HepG2 (cell line): ENCODE results near the gene CPLX1. TPM values are rescaled to one million over a fixed set of nuclear protein-coding genes. Genes with fewer than 3 reads are reported as not detected.

Experiments
- ATAC-seq: fragments of 200-7000 bp; cut with Tn5 transposase; 3 replicates; pipeline ENCODE4 v1.9.1; 2020; ENCODE audit warnings: mild to moderate bottlenecking, moderate library complexity
- BruUV-seq: library from RNA; stranded (reverse); fragments of 400-500 nt; replicated peaks from 2 replicates; lab custom pipeline; 2021; lab: Mats Ljungman, UMichigan
- CTCF ChIA-PET: fragments of 300-600 bp; formaldehyde crosslinking; extraction: SDS; loops from one replicate; lab custom pipeline; 2021; ENCODE audit warnings: low total read pairs, inconsistent platforms, low intra/inter-chr PET ratio; lab: Yijun Ruan, JAX
- POLR2A ChIA-PET: fragments of 350-600 bp; sonication (Branson Sonifier 250); formaldehyde crosslinking; loops from one replicate; lab custom pipeline; 2020; ENCODE audit warnings: antibody characterized with exemption, inconsistent platforms; lab: Yijun Ruan, JAX
- DNase-seq: peaks from one replicate; pipeline ENCODE4 v3.0.0-alpha.2; 2015; ENCODE audit warnings: low spot score
- FAIRE-seq: peaks from 3 replicates; lab custom pipeline; 2011; peaks lifted over from hg19 to GRCh38; lab: Jason Lieb, UNC
- H2AFZ ChIP-seq: one replicate; pipeline ENCODE4 v1.6.1; 2011; ENCODE audit warnings: low read length, inconsistent platforms
- H3K27ac ChIP-seq: fragments of 300-600 bp; 3 replicates; pipeline ENCODE4 v1.8.0; 2011; ENCODE audit warnings: mixed run types, mild to moderate bottlenecking, mixed read lengths, low read length, inconsistent platforms; ENCODE audit not compliant: insufficient read depth; ENCODE audit errors: extremely low read length
- H3K27me3 ChIP-seq, 2 experiments: fragments of 200-600 bp in 1 of 2; 2 replicates in 1 of 2; 3 replicates in 1 of 2; pipeline versions ENCODE4 v1.6.0 to v1.8.0; 2011; ENCODE audit warnings: low read length in 2 of 2, mild to moderate bottlenecking in 2 of 2, moderate library complexity in 2 of 2, inconsistent platforms in 1 of 2; ENCODE audit not compliant: insufficient read depth in 2 of 2, control insufficient read depth in 1 of 2
- H3K36me3 ChIP-seq, 2 experiments: fragments of 200-600 bp in 1 of 2; replicated peaks in 1 of 2; 2 replicates in 1 of 2; 3 replicates in 1 of 2; pipeline versions ENCODE4 v1.5.1 to v1.8.0; 2011; ENCODE audit warnings: low read length in 2 of 2, inconsistent platforms in 1 of 2; ENCODE audit not compliant: insufficient read depth in 2 of 2, control insufficient read depth in 1 of 2
- H3K4me1 ChIP-seq: 2 replicates; pipeline ENCODE4 v1.5.1; 2012; ENCODE audit warnings: low read length, inconsistent platforms; ENCODE audit not compliant: insufficient read depth
- H3K4me2 ChIP-seq: 2 replicates; pipeline ENCODE4 v1.6.0; 2011; ENCODE audit warnings: low read depth, low read length, inconsistent platforms
- H3K4me3 ChIP-seq, 3 experiments: fragments of 200-600 bp in 1 of 3; sonication (generic), shearing (Covaris generic) in 1 of 3; replicated peaks in 1 of 3; 2 replicates each; pipeline ENCODE4 v1.5.1; 2011 to 2016; ENCODE audit warnings: low read length in 3 of 3, inconsistent platforms in 2 of 3, low read depth in 2 of 3, mild to moderate bottlenecking in 2 of 3, control low read depth in 1 of 3, mixed read lengths in 1 of 3; ENCODE audit not compliant: insufficient read depth in 1 of 3
- H3K79me2 ChIP-seq: one replicate; pipeline ENCODE4 v1.6.1; 2011; ENCODE audit warnings: low read length, inconsistent platforms; ENCODE audit not compliant: insufficient read depth
- H3K9ac ChIP-seq: 2 replicates; pipeline ENCODE4 v1.6.0; 2011; ENCODE audit warnings: mild to moderate bottlenecking, low read depth, low read length, inconsistent platforms; ENCODE audit not compliant: insufficient read depth
- H3K9me3 ChIP-seq: 2 replicates; pipeline ENCODE4 v1.5.1; 2012; ENCODE audit warnings: mild to moderate bottlenecking, low read length
- H4K20me1 ChIP-seq: 2 replicates; pipeline ENCODE4 v1.6.0; 2011; ENCODE audit warnings: inconsistent platforms, mild to moderate bottlenecking, low read length, moderate library complexity; ENCODE audit not compliant: insufficient read depth
- ARID4A ChIP-seq: sonication (generic); formaldehyde crosslinking; IDR thresholded peaks from 2 replicates; pipeline ENCODE4 v1.5.0; 2020; ENCODE audit warnings: mild to moderate bottlenecking, missing genetic modification reagents, borderline replicate concordance
- CEBPG ChIP-seq: IDR thresholded peaks from 2 replicates; pipeline ENCODE4 v1.6.1; 2016
- JARID2 ChIP-seq: sonication (generic); formaldehyde crosslinking; IDR thresholded peaks from 2 replicates; pipeline ENCODE4 v1.8.1; 2023; ENCODE audit warnings: missing genetic modification reagents, inconsistent platforms; ENCODE audit not compliant: insufficient replicate concordance
- KLF6 ChIP-seq: IDR thresholded peaks from 2 replicates; pipeline ENCODE4 v1.8.0; 2016; ENCODE audit warnings: missing biosample characterization, missing genetic modification reagents
- MIER2 ChIP-seq: IDR thresholded peaks from 2 replicates; pipeline ENCODE4 v1.6.1; 2016; ENCODE audit warnings: missing biosample characterization, missing genetic modification reagents
- PHB2 ChIP-seq: fragments of 450-650 bp; IDR thresholded peaks from 2 replicates; pipeline ENCODE4 v1.6.1; 2018; ENCODE audit not compliant: partially characterized antibody
- PHF8 ChIP-seq: sonication (generic); formaldehyde crosslinking; IDR thresholded peaks from 2 replicates; pipeline ENCODE4 v1.5.0; 2020; ENCODE audit warnings: missing genetic modification reagents
- ZBTB42 ChIP-seq: sonication (generic); formaldehyde crosslinking; IDR thresholded peaks from 2 replicates; pipeline ENCODE4 v1.5.0; 2020; ENCODE audit warnings: mild to moderate bottlenecking, missing genetic modification reagents
- ZNF878 ChIP-seq: sonication (generic); formaldehyde crosslinking; IDR thresholded peaks from 2 replicates; pipeline ENCODE4 v1.8.1; 2023; ENCODE audit warnings: mild to moderate bottlenecking, missing genetic modification reagents, moderate library complexity
- WGBS: methylation state at CpG from one replicate; pipeline ENCODE4 v1.1.6; 2017; ENCODE audit warnings: low lambda C conversion rate; 5-methylcytosine and 5-hydroxymethylcytosine counted together
- in situ Hi-C: cut with HindIII; loops from 2 replicates; pipeline ENCODE4 v1.10.0; 2017; ENCODE audit warnings: low pct_unique_long_range_greater_than_20kb; ENCODE audit not compliant: extremely low pct_ligation_motif_present
- intact Hi-C: fragments of 100-400 bp; cut with micrococcal nuclease; formaldehyde crosslinking; loops from one replicate; pipeline ENCODE4 v1.10.0; 2022; ENCODE audit not compliant: unreplicated experiment
- polyA plus RNA-seq, 8 experiments: library from polyadenylated mRNA; depleted of rRNA in 3 of 8; stranded (reverse) in 7 of 8; unstranded in 1 of 8; fragments of >200 nt; fragmentation: Illumina TruSeq in 4 of 8; extraction: Trizol in 4 of 8; gene quantifications; 2 replicates each; pipeline versions ENCODE4 v1.2.1 to v1.2.3, GENCODE V29; 2011 to 2016; ENCODE audit warnings: low read depth in 4 of 8, missing spikeins in 1 of 8, mixed read lengths in 1 of 8; ENCODE audit not compliant: insufficient read depth in 1 of 8
- total RNA-seq, 5 experiments: library from RNA; depleted of rRNA; stranded (reverse); fragments of >200 nt; fragmentation: Illumina TruSeq; extraction: Trizol; gene quantifications; 2 replicates each; pipeline ENCODE4 v1.2.3, GENCODE V29; 2016; ENCODE audit warnings: low read depth in 1 of 5

CPLX1 gene
- total and polyA plus RNA-seq, 2 of the 13 experiments (the other 11 are each of a cell fraction or from before 2014, with no cell fraction given), result 0.18 TPM

GRCh38 chr4:825063-825970 lies 612 bp downstream of the CPLX1 start (continued):
- peak; percentile 50; the same call in 1 of the 2 replicates for TF ChIP-seq ARID4A (CRISPR knock-in tag)
- TF ChIP-seq MIER2 (CRISPR knock-in tag), result peak; percentile 40; the same call in 1 of the 2 replicates
- TF ChIP-seq KLF6, result peak; percentile 88
- TF ChIP-seq, all 625 proteins: peak for 15

- ATAC-seq, result no peak
- no peak for DNase-seq
- Histone ChIP-seq H3K9me3 (no peaks in the 10 kb centered on the region), H3K36me3 (no peaks in the 10 kb centered on the region), H4K20me1 (peaks cover 9% of the 10 kb centered on the region; the same call in 1 of the 2 replicates), H2AFZ (no peak overlapping the region), H3K4me3 (no peak overlapping the region), H3K4me1 (no peaks in the 10 kb centered on the region), H3K79me2 (no peaks in the 10 kb centered on the region), H3K27me3 (peaks cover 13 to 86% of the 10 kb centered on the region in 2 experiments)
- CTCF ChIA-PET, result no interaction called here
- WGBS, result 91% methylated on average over 7 of the region's 23 CpGs
- POLR2A ChIA-PET, result no interaction called here
- no peak for FAIRE-seq
- in situ Hi-C loops (no loop called here), intact Hi-C loops (no loop called here)
- TF ChIP-seq PHF8 (CRISPR knock-in tag), result no peak
- no peak for TF ChIP-seq ZNF878
- TF ChIP-seq JARID2 (CRISPR knock-in tag), result no peak
- no peak for TF ChIP-seq CEBPG
- no peak for TF ChIP-seq PHB2
- no peak for TF ChIP-seq ZBTB42 (CRISPR knock-in tag)
- TF ChIP-seq, all 625 proteins: peak for 0
- Histone ChIP-seq H3K9ac (no peak overlapping the region), H3K27ac (no peak overlapping the region), H3K4me2 (no peak overlapping the region)
- no TSS peak for BruUV-seq
These were observed 1.4 kb downstream of the CPLX1 start for GRCh38 chr4:824461-825062.
